GM12801 (cell line): ENCODE measurements around the gene CMSS1.

Experiments used
- TF ChIP-seq, protein P1 (sequence below): IDR thresholded peaks from one replicate; pipeline ENCODE4 v1.5.1; 2011; ENCODE audit warnings: control low read depth; ENCODE audit not compliant: insufficient read length; ENCODE audit errors: extremely low read depth

CMSS1 gene

DNA sequence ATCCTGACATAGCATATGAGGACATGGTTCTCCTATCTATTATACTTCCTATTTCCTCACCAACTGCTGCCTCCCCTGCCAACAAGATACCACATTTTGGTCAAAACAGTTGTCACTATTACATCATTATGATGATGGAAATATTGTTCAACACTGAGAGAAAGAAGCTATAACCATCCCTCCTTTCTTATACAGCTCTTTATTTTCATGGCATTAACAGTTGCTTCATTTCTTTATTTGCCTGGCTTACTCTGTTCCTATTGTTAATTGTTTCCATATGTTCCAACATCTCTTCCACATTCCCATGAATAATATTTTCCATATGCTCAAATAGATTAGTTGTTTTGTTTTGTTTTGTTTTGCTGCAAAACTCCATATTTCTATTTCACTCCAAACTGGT is 337.5 kb downstream of the CMSS1 start:
- TF ChIP-seq, protein P1, sequence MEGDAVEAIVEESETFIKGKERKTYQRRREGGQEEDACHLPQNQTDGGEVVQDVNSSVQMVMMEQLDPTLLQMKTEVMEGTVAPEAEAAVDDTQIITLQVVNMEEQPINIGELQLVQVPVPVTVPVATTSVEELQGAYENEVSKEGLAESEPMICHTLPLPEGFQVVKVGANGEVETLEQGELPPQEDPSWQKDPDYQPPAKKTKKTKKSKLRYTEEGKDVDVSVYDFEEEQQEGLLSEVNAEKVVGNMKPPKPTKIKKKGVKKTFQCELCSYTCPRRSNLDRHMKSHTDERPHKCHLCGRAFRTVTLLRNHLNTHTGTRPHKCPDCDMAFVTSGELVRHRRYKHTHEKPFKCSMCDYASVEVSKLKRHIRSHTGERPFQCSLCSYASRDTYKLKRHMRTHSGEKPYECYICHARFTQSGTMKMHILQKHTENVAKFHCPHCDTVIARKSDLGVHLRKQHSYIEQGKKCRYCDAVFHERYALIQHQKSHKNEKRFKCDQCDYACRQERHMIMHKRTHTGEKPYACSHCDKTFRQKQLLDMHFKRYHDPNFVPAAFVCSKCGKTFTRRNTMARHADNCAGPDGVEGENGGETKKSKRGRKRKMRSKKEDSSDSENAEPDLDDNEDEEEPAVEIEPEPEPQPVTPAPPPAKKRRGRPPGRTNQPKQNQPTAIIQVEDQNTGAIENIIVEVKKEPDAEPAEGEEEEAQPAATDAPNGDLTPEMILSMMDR, result no peak

DNA sequence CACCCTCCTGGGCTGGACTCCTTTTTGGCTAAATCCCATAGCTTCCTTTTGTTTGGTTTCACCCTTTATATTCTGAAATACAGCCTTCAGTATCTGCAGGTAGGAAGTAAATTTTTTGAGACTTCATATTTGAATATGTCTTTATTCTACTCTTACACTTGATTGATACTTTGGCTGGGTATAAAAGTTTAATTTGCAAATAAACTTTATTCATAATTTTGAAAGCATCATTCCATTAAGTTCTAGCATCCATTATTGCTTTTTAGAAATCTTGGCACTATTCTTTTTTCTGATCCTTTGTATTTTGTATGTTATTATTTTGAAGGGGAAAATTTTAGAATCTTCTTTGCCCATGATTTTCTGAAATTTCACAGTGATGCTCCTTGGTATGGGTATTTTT is 337.9 kb downstream of the CMSS1 start:
- TF ChIP-seq, protein P1, result no peak

DNA sequence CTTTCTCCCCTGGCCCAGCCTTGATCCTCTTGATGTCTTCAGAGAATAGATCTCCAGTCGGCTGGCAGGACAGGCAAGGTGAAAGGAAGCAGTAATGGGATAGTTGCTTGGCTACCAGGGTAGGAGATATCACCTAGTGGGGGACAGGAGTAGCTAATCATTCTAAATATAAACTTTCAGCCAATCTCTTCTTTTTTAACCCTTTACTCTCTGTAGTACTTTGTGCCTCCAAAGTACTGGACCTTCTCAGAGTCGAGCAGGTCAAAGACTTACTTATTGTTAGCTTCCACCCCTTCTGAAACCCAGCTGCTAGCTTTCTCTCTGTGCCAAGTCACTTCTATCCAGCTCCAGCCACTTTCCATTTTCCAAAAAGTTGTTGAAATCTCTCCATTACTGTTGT is 340.0 kb downstream of the CMSS1 start:
- TF ChIP-seq, protein P1, result no peak

DNA sequence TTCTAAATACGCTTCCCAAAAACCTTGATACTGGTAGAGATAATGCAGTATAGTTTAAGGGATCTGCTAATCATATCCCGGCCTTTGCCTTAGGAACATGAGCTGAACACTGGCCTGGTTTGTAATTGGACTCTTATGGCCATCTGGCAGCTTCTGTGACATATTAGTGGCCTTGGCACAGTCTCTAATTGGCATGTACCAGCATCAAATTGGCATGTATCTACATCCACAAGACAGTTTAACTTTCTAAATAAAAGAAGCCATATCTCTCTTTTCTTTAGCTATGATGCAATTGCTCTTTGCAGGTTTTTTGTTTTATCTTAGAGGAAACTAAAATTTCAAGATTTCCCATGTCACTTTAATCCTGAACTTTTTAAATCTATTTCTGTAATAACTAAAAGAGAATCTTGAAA is 341.3 kb downstream of the CMSS1 start:
- TF ChIP-seq, protein P1, result no peak

DNA sequence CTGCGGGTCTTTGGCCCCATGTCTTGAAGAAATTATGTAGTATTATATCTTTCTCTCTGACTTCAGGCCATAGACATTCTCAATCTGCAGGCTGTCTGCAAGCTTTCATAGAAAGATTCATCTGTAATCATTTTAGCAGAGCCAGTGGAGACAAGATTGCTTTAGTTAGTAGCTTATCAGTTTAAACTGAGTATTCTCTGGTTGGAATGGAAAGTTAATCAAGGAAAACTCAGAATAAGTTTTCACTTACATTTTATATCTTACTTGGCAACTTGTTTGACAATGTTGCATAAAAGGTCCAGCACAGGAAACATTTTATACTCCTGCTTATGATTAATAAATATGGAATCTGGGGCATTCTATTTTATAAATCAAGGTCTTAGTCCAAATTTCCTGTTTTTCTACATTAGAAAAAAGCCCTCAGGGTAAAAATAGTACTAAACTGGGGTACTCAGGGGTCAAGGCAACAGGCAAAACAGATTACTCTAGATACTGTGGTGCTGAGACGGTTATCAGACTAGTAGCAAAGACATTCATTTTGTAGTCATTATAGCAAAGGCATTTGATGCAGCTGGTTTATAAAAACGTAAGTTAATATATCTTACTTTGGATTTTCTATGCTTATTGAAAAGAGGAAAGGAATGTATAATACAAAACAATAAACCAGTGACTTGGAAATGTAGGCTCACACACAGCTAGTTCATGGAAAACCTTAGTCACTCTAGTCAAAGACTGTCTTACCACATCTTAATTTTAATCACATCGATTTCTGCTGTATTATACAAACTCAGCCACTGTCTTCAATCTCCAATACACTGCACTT is 341.9 kb downstream of the CMSS1 start:
- TF ChIP-seq, protein P1, result no peak

DNA sequence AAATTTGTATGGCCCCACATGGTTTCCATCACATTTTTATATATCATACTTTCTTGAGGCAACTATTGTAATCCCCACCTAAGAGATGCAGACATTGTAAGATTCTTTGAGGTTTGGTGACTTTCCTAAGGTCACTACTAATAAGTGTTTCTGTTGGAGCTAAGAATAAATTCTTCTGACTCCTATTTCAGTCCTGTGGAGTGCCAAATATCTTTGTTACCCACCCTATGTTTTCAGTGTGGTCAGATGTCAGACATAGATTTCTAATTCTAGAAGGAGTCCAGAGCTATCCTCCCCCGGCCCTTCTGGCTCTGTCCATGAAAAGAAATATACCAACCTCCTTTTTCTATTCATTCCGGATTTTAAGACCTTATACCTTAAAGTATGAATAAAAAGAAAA is 342.9 kb downstream of the CMSS1 start:
- TF ChIP-seq, protein P1, result no peak

DNA sequence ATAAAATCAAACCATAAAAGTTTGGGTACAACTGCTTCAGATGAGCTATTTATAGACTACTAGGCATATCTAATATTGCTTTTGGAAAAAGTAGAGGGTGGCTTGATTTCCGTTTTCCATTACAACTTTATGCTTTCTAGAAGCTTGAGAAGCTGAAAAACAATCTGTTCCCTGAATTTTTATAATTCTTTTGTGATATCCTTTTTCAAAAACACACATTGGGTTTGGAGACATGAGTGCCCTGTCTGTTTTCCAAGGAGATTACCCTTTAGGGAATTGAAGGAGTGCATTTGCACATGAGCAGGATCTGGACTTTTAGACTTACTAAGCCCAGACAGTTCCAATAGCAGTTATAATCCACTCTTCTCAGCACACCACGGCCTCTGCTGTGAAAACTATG is 346.1 kb downstream of the CMSS1 start:
- TF ChIP-seq, protein P1, result no peak

DNA sequence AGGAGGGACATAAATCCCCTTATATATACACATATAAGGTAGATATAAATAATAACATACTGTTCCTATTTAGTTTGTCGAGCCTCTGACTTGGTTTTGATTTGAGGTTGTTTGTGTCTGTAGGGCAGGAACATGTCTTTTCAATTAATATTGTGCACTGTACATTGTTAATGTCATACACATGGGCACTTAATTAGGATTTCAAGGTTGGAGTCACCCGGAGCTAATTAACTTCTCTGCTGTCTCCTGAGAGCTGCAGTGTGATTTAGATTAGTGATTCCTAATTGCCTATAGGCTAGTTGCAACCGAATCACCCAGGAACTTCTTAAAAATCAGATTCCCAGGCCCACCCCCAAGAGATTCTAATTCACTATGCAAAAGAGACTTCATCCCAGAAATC is 347.1 kb downstream of the CMSS1 start:
- TF ChIP-seq, protein P1, result no peak
